ENCODE results near the gene ANXA10.

The ANXA10 gene

DNA sequence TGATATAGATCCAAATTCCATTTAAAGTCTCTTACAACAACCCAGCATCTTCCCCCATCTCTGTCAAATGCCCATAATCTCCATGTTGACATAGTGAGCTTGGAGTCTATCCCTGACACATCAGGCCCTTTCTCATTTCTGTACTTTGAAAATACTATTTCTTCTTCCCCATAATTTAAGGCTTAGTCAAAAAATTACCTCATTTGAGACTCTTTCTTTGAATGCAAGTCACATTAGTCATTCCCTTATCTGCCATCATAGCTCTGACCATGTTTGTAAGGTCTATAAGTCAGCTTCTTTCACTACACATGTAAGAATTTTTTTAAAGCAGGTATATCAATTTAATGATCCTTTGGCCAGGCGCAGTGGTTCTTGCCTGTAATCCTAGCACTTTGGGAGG is 126.3 kb downstream of the ANXA10 start:
- no peak for TF ChIP-seq EZH2phosphoT487 (IDR thresholded peaks at IDR 0.05; ENCODE audit: low read depth)
- TF ChIP-seq, protein P1, sequence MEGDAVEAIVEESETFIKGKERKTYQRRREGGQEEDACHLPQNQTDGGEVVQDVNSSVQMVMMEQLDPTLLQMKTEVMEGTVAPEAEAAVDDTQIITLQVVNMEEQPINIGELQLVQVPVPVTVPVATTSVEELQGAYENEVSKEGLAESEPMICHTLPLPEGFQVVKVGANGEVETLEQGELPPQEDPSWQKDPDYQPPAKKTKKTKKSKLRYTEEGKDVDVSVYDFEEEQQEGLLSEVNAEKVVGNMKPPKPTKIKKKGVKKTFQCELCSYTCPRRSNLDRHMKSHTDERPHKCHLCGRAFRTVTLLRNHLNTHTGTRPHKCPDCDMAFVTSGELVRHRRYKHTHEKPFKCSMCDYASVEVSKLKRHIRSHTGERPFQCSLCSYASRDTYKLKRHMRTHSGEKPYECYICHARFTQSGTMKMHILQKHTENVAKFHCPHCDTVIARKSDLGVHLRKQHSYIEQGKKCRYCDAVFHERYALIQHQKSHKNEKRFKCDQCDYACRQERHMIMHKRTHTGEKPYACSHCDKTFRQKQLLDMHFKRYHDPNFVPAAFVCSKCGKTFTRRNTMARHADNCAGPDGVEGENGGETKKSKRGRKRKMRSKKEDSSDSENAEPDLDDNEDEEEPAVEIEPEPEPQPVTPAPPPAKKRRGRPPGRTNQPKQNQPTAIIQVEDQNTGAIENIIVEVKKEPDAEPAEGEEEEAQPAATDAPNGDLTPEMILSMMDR (IDR thresholded peaks at IDR 0.05; ENCODE audit: low read depth, low read length), result no peak
- H2AFZ ChIP-seq (ENCODE audit: low read depth, low read length), result no peak overlapping the region
- H3K4me3 ChIP-seq (ENCODE audit: low read length), result no peak overlapping the region
- no peaks in the 10 kb centered on the region for H4K20me1 ChIP-seq (ENCODE audit: insufficient read depth, low read length)
- no peak overlapping the region for H3K9ac ChIP-seq (ENCODE audit: low read length)
- H3K4me1 ChIP-seq (ENCODE audit: low read length), result no peaks in the 10 kb centered on the region
- H3K36me3 ChIP-seq (replicated peaks; ENCODE audit: low read depth, low read length), result no peaks in the 10 kb centered on the region
- H3K27me3 ChIP-seq (ENCODE audit: low read depth, low read length), result no peaks in the 10 kb centered on the region
- H3K9me3 ChIP-seq (ENCODE audit: insufficient read depth, low read length), result no peaks in the 10 kb centered on the region
- no peaks in the 10 kb centered on the region for H3K79me2 ChIP-seq (ENCODE audit: low read length)
- H3K27ac ChIP-seq (ENCODE audit: low read length), result no peak overlapping the region
- H3K4me2 ChIP-seq (ENCODE audit: low read length), result no peak overlapping the region

DNA sequence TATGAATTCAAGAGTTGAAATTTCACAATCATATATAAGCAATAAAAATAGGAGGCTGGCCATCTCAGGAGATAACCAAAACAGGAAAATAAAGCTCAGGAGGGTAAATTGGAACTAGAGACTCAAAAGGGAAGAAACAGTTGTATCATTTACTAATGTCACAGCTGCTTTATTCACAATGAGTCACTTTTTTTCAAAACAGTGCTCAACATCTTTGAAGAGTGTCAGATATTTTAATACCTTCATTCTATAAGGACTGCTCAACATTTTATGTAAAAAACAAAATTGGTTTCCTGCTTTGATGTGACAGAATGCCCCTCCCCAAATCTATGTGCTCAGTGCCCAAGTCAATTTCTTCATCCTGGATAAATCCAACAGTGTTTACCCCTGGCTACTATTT is 128.6 kb downstream of the ANXA10 start:
- H3K9me3 ChIP-seq (ENCODE audit: insufficient read depth, low read length), result no peaks in the 10 kb centered on the region
- H2AFZ ChIP-seq (ENCODE audit: low read depth, low read length), result no peak overlapping the region
- H3K27ac ChIP-seq (ENCODE audit: low read length), result no peak overlapping the region
- no peaks in the 10 kb centered on the region for H3K4me1 ChIP-seq (ENCODE audit: low read length)
- H3K4me3 ChIP-seq (ENCODE audit: low read length), result no peak overlapping the region
- TF ChIP-seq EZH2phosphoT487 (IDR thresholded peaks at IDR 0.05; ENCODE audit: low read depth), result no peak
- TF ChIP-seq, protein P1 (IDR thresholded peaks at IDR 0.05; ENCODE audit: low read depth, low read length), result no peak
- no peaks in the 10 kb centered on the region for H4K20me1 ChIP-seq (ENCODE audit: insufficient read depth, low read length)
- no peak overlapping the region for H3K9ac ChIP-seq (ENCODE audit: low read length)
- no peaks in the 10 kb centered on the region for H3K79me2 ChIP-seq (ENCODE audit: low read length)
- no peaks in the 10 kb centered on the region for H3K36me3 ChIP-seq (replicated peaks; ENCODE audit: low read depth, low read length)
- no peak overlapping the region for H3K4me2 ChIP-seq (ENCODE audit: low read length)
- H3K27me3 ChIP-seq (ENCODE audit: low read depth, low read length), result no peaks in the 10 kb centered on the region

DNA sequence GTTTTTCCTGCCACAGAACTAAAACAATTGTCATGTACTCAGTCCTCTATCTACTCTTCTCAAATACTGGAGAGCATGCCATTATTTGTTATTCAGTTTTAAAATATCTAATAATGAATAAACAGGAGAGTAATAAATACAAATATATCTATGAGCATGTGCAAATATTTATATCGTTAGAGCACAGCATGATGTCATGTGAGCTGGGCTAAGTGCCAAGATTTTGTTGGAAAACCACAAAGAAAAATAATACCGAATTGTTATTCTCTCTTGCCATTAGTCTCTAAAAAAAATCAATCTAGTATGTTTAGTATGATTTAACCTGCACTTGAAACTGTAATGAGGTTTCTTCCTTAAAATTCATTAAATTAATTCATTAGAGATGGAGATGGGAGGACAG is 129.0 kb downstream of the ANXA10 start:
- no peaks in the 10 kb centered on the region for H3K36me3 ChIP-seq (replicated peaks; ENCODE audit: low read depth, low read length)
- H2AFZ ChIP-seq (ENCODE audit: low read depth, low read length), result no peak overlapping the region
- no peaks in the 10 kb centered on the region for H3K4me1 ChIP-seq (ENCODE audit: low read length)
- no peak overlapping the region for H3K4me3 ChIP-seq (ENCODE audit: low read length)
- H3K27ac ChIP-seq (ENCODE audit: low read length), result no peak overlapping the region
- TF ChIP-seq EZH2phosphoT487 (IDR thresholded peaks at IDR 0.05; ENCODE audit: low read depth), result no peak
- TF ChIP-seq, protein P1 (IDR thresholded peaks at IDR 0.05; ENCODE audit: low read depth, low read length), result no peak
- H3K79me2 ChIP-seq (ENCODE audit: low read length), result no peaks in the 10 kb centered on the region
- H3K4me2 ChIP-seq (ENCODE audit: low read length), result no peak overlapping the region
- no peaks in the 10 kb centered on the region for H4K20me1 ChIP-seq (ENCODE audit: insufficient read depth, low read length)
- no peak overlapping the region for H3K9ac ChIP-seq (ENCODE audit: low read length)
- H3K9me3 ChIP-seq (ENCODE audit: insufficient read depth, low read length), result no peaks in the 10 kb centered on the region
- no peaks in the 10 kb centered on the region for H3K27me3 ChIP-seq (ENCODE audit: low read depth, low read length)
